Ecto neural progenitor cell (in vitro differentiated cells): ENCODE measurements around the gene AHCTF1.

Experiments
- DNase-seq: peaks from one replicate; pipeline ENCODE4 v3.0.0-alpha.2; 2018; ENCODE audit warnings: low spot score

AHCTF1 gene

GRCh38 chr1:246931549-246932365 is at the start of gene AHCTF1:
Gene AHCTF1 (minus strand): TSS chr1:246931948. CDS start chr1:246918370, 13,578 bp downstream.
- DNase-seq, result peak; percentile 97

DNA sequence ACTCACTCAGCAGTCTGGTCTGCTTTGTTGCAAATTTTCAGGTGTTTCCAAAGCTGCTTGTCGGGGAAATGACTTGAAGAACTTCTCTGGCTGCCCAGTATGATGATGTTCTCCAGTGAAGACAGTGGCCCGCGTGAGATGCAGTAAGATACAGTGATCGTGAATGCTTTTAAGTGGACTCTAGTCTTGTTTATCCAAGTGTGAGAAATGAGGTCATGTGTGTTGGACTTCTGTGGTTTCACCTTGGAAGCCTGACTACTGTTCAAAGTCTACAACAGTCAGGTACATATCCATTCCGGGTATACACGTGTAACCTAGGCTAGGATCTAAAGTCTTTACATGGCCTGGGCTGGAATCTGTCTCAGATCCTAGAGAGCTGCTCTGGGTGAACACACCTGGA is 47.0 kb upstream of the AHCTF1 start:
- no peak for DNase-seq

DNA sequence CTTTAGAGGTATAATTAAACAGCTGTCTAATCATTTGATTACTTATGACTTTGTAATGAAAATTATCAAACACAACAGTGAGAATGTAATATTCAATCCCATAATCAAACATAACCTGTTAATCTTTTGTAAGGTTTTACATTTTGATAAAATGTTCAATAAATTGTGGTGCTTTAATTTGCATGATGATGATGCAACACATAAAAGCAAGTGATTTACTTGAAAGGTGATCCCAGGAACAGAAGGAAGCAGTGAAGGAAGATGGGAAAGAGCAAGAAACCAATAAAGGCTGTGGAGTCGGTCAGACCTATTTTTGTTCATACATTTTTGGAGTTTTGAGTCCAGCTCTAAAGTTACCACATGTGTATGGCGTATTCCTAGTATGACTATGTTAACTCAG is 46.5 kb upstream of the AHCTF1 start:
- DNase-seq, result no peak

GRCh38 chr1:246971969-246972368 is 40.2 kb upstream of the AHCTF1 start:
- DNase-seq, result no peak

- DNase-seq, result no peak
Measured at GRCh38 chr1:246971090-246971721, 39.5 kb upstream of the AHCTF1 start.

DNA sequence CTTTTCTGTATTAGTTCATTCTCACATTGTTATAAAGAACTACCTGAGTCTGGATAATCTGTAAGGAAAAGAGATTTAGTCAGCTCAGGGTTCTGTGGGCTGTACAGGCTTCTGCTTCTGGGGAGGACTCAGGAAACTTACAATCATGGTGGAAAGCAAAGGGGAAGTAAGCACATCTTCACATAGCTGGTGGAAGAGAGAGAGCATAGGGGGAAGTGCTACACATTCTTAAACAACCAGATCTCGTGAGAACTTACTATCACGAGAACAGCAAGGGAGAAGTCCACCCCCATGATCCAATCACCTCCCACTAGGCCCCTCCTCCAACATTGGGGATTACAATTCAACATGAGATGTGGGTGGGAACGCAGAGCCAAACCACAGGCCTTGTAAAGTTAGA is 37.9 kb upstream of the AHCTF1 start:
- DNase-seq, result no peak

DNA sequence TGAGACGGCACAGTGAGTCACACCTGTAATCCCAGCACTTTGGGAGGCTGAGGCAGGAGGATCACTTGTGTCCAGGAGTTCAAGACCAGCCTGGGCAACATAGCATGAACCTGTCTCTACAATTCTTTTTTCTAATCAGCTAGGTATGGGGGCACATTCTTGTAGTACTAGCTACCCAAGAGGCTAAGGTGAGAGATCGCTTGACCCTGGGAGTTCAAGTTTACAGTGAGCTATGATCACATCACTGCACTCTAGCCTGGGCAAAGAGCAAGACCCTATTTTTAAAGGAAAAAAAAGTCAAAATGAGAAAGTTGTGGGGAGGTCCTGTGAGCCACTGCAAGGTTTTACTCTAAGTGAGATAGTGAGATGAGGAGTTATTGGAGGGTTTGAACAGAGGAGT is 34.8 kb upstream of the AHCTF1 start:
- no peak for DNase-seq

- no peak for DNase-seq
Measured at GRCh38 chr1:246959944-246960693, 28.4 kb upstream of the AHCTF1 start.

DNA sequence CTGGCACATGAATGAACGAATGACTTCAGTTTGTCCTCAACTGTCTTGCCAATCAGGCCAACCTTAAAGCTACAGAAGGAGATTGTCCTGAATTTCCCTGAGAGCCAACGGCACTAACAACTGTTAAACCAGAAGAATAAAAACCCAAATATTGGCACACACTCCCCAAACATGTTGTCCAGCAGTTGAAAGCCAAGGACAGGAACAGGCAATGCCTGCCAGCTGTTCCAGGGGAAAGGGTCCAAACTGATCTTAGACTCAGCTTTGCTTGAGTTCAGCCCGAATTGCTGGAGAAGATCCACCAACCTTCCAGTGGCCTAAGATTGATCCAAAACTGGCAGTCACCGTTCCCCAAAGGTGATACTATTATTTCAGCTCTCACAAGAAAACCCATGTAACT is 22.4 kb upstream of the AHCTF1 start:
- DNase-seq, result no peak

DNA sequence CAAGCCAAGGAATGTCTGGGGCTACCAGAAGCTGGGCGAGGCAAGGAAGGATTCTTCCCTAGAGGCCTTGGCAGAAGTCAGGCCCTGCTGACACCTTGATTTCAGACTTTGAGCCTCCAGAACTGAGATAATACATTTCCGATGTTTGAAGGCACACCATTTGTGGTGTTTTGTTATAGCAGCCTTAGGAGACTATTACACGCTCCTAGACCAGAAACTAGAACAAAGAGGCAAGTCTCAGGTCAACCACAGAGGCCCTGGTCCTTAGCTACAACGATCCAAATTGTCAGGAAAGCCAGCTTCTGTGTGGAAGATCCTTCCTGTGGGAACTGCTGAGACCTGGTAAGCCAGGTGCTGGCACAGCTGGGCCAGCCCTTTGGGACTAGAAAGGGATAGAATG is 19.7 kb upstream of the AHCTF1 start:
- no peak for DNase-seq

DNA sequence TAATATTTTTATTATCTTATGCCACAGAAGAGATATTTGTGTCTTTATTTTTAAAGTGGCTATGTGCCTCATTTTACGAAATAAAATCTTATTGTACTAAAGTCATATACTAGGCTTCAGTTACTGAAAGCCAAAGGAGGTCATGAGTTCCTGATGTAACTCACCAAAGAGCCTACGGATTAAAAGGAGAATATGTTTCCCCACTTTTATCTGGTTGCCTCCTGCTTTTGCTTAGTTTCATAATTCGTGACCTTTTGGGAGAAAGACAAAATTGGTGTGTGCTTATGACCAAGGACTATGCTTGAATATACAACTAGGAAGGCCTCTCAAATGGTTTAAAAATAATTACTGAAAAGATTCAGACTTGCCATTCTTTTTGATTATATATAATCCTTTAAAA is 18.2 kb upstream of the AHCTF1 start:
- no peak for DNase-seq

GRCh38 chr1:246947255-246947654 is 15.5 kb upstream of the AHCTF1 start:
- no peak for DNase-seq

DNA sequence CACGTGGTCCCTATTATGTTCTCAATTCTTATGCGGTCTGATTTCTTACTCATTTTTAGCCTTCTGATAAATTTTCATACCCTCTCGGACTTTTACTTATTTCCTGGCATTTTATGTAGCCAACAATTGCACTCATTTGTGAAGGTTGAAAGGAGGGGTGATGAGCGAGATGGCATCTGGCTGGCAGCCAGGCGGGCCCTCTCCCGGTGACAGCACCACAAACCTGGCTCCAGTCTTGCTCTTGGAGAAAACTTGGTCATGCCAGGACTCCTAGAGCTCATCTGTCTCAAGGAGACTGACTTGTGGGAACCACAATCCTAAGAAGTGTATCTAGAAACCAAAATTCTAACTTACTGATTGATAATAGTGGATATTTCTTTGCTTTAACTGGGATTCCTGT is 14.6 kb upstream of the AHCTF1 start:
- no peak for DNase-seq

DNA sequence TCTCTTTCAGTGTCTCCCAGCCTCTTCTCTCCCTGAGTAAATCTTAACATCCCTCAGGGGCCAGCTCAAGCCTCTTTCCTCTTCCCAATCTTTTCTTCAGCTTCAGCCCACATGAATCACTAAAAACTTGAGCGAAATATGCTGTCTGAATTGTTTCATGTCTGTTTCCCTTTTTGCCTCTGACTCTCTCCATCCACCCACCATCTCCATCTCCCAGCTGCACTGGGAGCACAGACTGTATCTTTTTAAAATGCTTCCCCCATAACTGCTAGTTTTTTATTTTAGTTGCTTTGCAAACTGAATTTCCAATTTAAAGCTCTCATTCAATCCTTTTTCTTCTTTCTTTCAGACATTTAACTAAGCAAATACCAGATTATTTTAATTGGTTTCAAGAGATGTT is 3.0 kb upstream of the AHCTF1 start:
- DNase-seq, result no peak

DNA sequence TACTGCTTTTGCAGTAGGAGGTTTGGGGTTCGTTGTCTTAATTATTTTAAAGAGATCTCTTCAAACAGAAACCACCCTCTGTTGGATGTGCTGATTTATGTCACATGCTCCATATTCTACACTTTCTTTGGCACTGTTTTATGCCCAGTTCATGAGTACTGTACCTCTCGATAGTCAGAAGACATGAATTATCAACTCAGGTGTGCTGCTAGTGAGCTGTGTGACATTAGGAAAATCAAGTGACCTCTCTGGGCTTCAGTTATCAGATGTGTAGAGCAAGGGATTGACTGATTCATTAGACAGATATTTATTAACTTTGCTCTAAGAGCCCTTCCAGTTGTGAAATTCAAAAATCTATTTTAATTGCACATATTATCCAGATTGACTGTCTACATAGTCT is 2.1 kb upstream of the AHCTF1 start:
- no peak for DNase-seq

GRCh38 chr1:246932366-246932700 is 585 bp upstream of the AHCTF1 start:
- no peak for DNase-seq

GRCh38 chr1:246930830-246931548 is 759 bp downstream of the AHCTF1 start:
- DNase-seq, result peak; percentile 68

DNA sequence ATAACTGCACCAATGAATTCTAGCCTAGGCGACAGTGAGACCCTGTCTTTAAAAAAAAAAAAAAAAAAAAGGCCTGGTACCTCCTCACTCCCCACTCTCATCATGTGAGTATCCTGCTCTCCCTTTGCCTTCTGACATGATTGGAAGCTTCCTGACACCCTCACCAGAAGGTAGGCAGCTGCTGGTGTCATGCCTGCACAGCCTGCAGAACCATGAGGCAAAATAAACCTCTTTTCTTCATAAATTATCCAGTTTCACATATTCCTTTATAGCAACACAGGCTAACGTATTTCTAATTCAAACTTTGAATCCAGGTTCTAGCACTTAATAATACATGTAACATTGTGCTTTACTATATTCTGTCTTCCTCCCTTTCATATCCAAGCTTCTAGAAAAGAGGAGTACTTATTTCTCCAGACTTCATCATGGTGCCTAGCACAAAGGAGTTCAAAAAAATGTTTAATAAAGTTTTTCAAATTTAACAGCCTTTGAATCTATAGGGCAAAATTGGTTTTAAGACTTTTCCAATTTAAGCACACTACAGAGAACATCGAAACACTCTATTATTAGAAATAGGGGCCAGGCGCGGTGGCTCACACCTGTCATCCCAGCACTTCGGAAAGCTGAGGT is 5.6 kb downstream of the AHCTF1 start:
- DNase-seq, result no peak

DNA sequence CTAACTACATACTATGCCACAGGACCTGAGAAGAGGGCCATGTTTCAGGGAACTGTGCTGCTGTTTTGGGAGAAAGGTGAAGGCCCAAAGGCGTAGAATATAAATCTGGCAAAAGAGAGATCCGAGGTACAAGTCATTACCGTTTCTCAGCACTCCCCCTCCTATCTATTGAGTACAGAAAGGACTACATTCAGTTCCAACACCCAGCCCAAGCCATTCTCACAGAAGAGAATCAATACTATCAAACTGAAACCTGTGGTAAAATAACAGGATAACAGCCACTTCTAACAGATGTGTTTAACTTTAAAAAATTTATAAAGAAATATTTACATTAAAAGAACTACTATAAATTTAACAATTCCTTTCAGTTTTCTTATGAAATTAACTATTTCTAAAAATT is 7.8 kb downstream of the AHCTF1 start:
- DNase-seq, result no peak

DNA sequence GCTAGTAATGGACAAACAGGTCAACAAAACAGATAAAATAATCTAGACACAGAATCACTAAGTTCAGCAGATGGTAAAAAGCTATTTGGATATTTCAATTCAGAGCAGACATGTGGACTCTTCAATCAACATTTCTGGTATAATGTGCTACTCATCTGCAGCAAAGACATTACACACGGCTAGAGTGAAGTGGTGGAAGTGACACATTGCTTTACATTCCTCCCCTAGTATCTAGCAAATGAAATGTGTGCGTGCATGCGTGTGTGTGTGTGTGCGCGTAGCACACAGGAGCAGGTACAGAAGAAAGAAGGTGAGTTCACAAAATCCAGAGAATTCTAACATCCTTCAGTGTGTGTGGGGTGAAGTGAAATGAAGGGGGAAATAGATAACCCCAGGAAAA is 8.3 kb downstream of the AHCTF1 start:
- DNase-seq, result no peak

- no peak for DNase-seq
Measured at GRCh38 chr1:246921481-246921880, 10.3 kb downstream of the AHCTF1 start.

- no peak for DNase-seq
Measured at GRCh38 chr1:246919902-246920301, 11.8 kb downstream of the AHCTF1 start.
